ENCODE data around the gene MUC15.

MUC15 gene

GRCh38 chr11:26608507-26609146 lies 36.6 kb upstream of the MUC15 start:
- TF ChIP-seq REST (IDR thresholded peaks at IDR 0.05; ENCODE audit: insufficient read depth in 1 of 2, low read depth in 2 of 2, low read length in 2 of 2), result no peak
- TF ChIP-seq POLR2AphosphoS5 (IDR thresholded peaks at IDR 0.05; ENCODE audit: low read depth, low read length), result no peak
- no peak for TF ChIP-seq TAF1 (IDR thresholded peaks at IDR 0.05; ENCODE audit: borderline replicate concordance, insufficient read depth, low read length)
- TF ChIP-seq FOXP2 (optimal IDR thresholded peaks at IDR 0.05; ENCODE audit: borderline replicate concordance, extremely low read depth, extremely low read length, insufficient read depth), result no peak
- TF ChIP-seq SIN3A (IDR thresholded peaks at IDR 0.05; ENCODE audit: borderline replicate concordance, insufficient read depth, low read length), result no peak

- TF ChIP-seq REST (IDR thresholded peaks at IDR 0.05; ENCODE audit: insufficient read depth in 1 of 2, low read depth in 2 of 2, low read length in 2 of 2) (no peak), TAF1 (IDR thresholded peaks at IDR 0.05; ENCODE audit: borderline replicate concordance, insufficient read depth, low read length) (no peak), FOXP2 (optimal IDR thresholded peaks at IDR 0.05; ENCODE audit: borderline replicate concordance, extremely low read depth, extremely low read length, insufficient read depth) (no peak), POLR2AphosphoS5 (IDR thresholded peaks at IDR 0.05; ENCODE audit: low read depth, low read length) (no peak), SIN3A (IDR thresholded peaks at IDR 0.05; ENCODE audit: borderline replicate concordance, insufficient read depth, low read length) (no peak)
Measured at GRCh38 chr11:26607725-26608506, 35.9 kb upstream of the MUC15 start.

- no peak for TF ChIP-seq SIN3A (IDR thresholded peaks at IDR 0.05; ENCODE audit: borderline replicate concordance, insufficient read depth, low read length)
- no peak for TF ChIP-seq REST (IDR thresholded peaks at IDR 0.05; ENCODE audit: insufficient read depth in 1 of 2, low read depth in 2 of 2, low read length in 2 of 2)
- no peak for TF ChIP-seq TAF1 (IDR thresholded peaks at IDR 0.05; ENCODE audit: borderline replicate concordance, insufficient read depth, low read length)
- no peak for TF ChIP-seq POLR2AphosphoS5 (IDR thresholded peaks at IDR 0.05; ENCODE audit: low read depth, low read length)
- TF ChIP-seq FOXP2 (optimal IDR thresholded peaks at IDR 0.05; ENCODE audit: borderline replicate concordance, extremely low read depth, extremely low read length, insufficient read depth), result no peak
Measured at GRCh38 chr11:26599876-26600434, 27.9 kb upstream of the MUC15 start.

GRCh38 chr11:26599425-26599824 lies 27.4 kb upstream of the MUC15 start:
- no peak for TF ChIP-seq REST (IDR thresholded peaks at IDR 0.05; ENCODE audit: insufficient read depth in 1 of 2, low read depth in 2 of 2, low read length in 2 of 2)
- no peak for TF ChIP-seq SIN3A (IDR thresholded peaks at IDR 0.05; ENCODE audit: borderline replicate concordance, insufficient read depth, low read length)
- no peak for TF ChIP-seq TAF1 (IDR thresholded peaks at IDR 0.05; ENCODE audit: borderline replicate concordance, insufficient read depth, low read length)
